ENCODE results near the gene PRRX2. TPM values are rescaled to one million over a fixed set of nuclear protein-coding genes. Genes with fewer than 3 reads are reported as not detected.

The PRRX2 gene
- total and polyA plus RNA-seq, 2 of the 4 experiments (the other 2 are of a cell fraction), result 12.7 to 35.5 TPM

- Histone ChIP-seq H3K9ac (ENCODE audit: low read depth, low read length) (peak within 1 kb of the TSS; percentile 69), H3K18ac (ENCODE audit: low read depth, low read length) (peak within 1 kb of the TSS; percentile 29; the same call in 1 of the 2 replicates), H3K9me1 (ENCODE audit: insufficient read depth, low read length) (peaks cover 10% of the 10 kb centered on the region), H3K4me2 (ENCODE audit: low read depth, low read length) (peak within 1 kb of the TSS; percentile 56), H3K79me1 (ENCODE audit: low read depth in 1 of 2, low read length in 2 of 2) (peaks cover 13 to 26% of the 10 kb centered on the region in 2 experiments; a peak in 2 of 4 replicates), H2BK20ac (ENCODE audit: low read depth, low read length) (0 out of 2 replicates have a peak within 1 kb of the TSS, but pooled peaks have one; percentile 21), H2AK9ac (replicated peaks; ENCODE audit: low read depth, low read length, poor library complexity) (peak within 1 kb of the TSS; percentile 91), H2BK15ac (ENCODE audit: low read depth, low read length) (peak within 1 kb of the TSS; percentile 9; the same call in 1 of the 3 replicates), H3K4me3 (ENCODE audit: insufficient read depth, low read depth, low read length) (peak within 1 kb of the TSS; percentile 51), H4K20me1 (ENCODE audit: insufficient read depth, low read length) (no peaks in the 10 kb centered on the region), H3K4me1 (ENCODE audit: control insufficient read depth, insufficient read depth, low read length) (peaks cover 13% of the 10 kb centered on the region), H3K4ac (ENCODE audit: low read depth, low read length) (peak within 1 kb of the TSS; percentile 86), H3K23ac (ENCODE audit: low read depth, low read length) (peak within 1 kb of the TSS; percentile 89), H2AK5ac (ENCODE audit: low read depth, low read length) (peak within 1 kb of the TSS; percentile 80), H3K27ac (ENCODE audit: insufficient read depth, low read length) (peak within 1 kb of the TSS; percentile 22; the same call in 1 of the 2 replicates), H3K27me3 (ENCODE audit: control insufficient read depth, insufficient read depth, low read length) (no peaks in the 10 kb centered on the region), H3K56ac (ENCODE audit: extremely low read depth, insufficient read depth, low read length) (no peak within 1 kb of the TSS; the same call in 1 of the 2 replicates), H2BK5ac (ENCODE audit: low read depth, low read length, poor library complexity, severe bottlenecking) (peak within 1 kb of the TSS; percentile 55), H4K8ac (ENCODE audit: low read depth in 2 of 2, low read length in 2 of 2) (peak within 1 kb of the TSS; percentile 67 to 86), H3K36me3 (ENCODE audit: control insufficient read depth, insufficient read depth, low read length) (no peaks in the 10 kb centered on the region), H4K5ac (ENCODE audit: low read depth, low read length) (peak within 1 kb of the TSS; percentile 90), H3K9me3 (ENCODE audit: control insufficient read depth, insufficient read depth, low read length) (no peaks in the 10 kb centered on the region), H4K91ac (ENCODE audit: insufficient read depth, low read depth, low read length) (peak within 1 kb of the TSS; percentile 73), H3K14ac (replicated peaks; ENCODE audit: low read depth, low read length) (peak within 1 kb of the TSS; percentile 80), H2BK120ac (ENCODE audit: low read depth, low read length) (peak within 1 kb of the TSS; percentile 74; the same call in 1 of the 2 replicates), H2AFZ (replicated peaks; ENCODE audit: low read length, poor library complexity) (peak within 1 kb of the TSS; percentile 95)
- WGBS, 2 experiments (ENCODE audit: extremely low coverage in 2 of 2, insufficient read length in 1 of 2), result 7% methylated on average over 11 of the region's 21 CpGs; no CpG with 5 or more reads in 1 of the 2 experiments
- ATAC-seq (ENCODE audit: low read depth) (no peak; the same call in 1 of the 2 replicates), DNase-seq (no peak)
- dilution Hi-C loops (cut with HindIII; ENCODE audit: low sequenced_read_pairs, unreplicated experiment) (no loop called here), in situ Hi-C loops (cut with MboI; ENCODE audit: low sequenced_read_pairs) (no loop called here), intact Hi-C loops (cut with micrococcal nuclease) (no loop called here)
- no TSS peak for BruUV-seq (replicated peaks)
- TF ChIP-seq RFX5 (IDR thresholded peaks at IDR 0.05; ENCODE audit: low read depth, low read length) (no peak), MAZ (IDR thresholded peaks at IDR 0.05; ENCODE audit: borderline replicate concordance, low read depth, low read length) (no peak)
- ChIA-PET POLR2A (ENCODE audit: unreplicated experiment) (no interaction called here), CTCF (interaction anchor here (0.6 to 3.1 kb wide), 4 partner anchors 9 to 482 kb away, joined by 3 to 11 read pairs (median 3); no protein-coding TSS in a partner anchor)
These were observed 44.7 kb upstream of the PRRX2 start, which contains the start of gene C9orf50 for GRCh38 chr9:129620669-129621295. TSS of gene C9orf50 (minus strand) at chr9:129621101. CDS start at chr9:129620574, 527 bp downstream.

Measured in IMR-90 (cell line).